ENCODE results near the gene NHP2.
"Not testable (repeated sequence)": the region's sequence is repeated elsewhere in the genome, so short reads cannot be mapped to it uniquely, and the experiment has no call there.

GRCh38 chr5:178127300-178128009 lies 26.2 kb downstream of the NHP2 start:
- TF ChIP-seq CTCF, POLR2A, EP300, POLR2AphosphoS5 (IDR thresholded peaks at IDR 0.05): not testable (repeated sequence)
